GM10248 (cell line): ENCODE measurements around the gene HIP1R.
"Not testable (repeated sequence)": the region's sequence is repeated elsewhere in the genome, so short reads cannot be mapped to it uniquely, and the experiment has no call there.

ENCODE experiments used
- CTCF ChIA-PET: fragments of 300-600 bp; sonication (Branson Sonifier 250); formaldehyde crosslinking; extraction: SDS; loops from one replicate; lab custom pipeline; 2021; ENCODE audit warnings: antibody characterized with exemption; lab: Yijun Ruan, JAX
- POLR2A ChIA-PET: fragments of 350-650 bp; sonication (Branson Sonifier 250); formaldehyde crosslinking; extraction: SDS; loops from one replicate; lab custom pipeline; 2020; ENCODE audit warnings: antibody characterized with exemption; lab: Yijun Ruan, JAX
- DNase-seq: peaks from one replicate; pipeline ENCODE4 v3.0.0; 2012; ENCODE audit errors: extremely low spot score
- CTCF ChIP-seq: IDR thresholded peaks from 2 replicates; pipeline ENCODE4 v1.5.1; 2012; ENCODE audit warnings: mild to moderate bottlenecking, low read depth; ENCODE audit errors: extremely low read depth, missing control alignments, control extremely low read depth

HIP1R gene

GRCh38 chr12:122902854-122903692 is 67.8 kb downstream of the HIP1R start:
- CTCF ChIA-PET, result interaction anchor here (0.9 to 1.4 kb wide), 2 partner anchors 18 to 42 kb away, joined by 3 to 5 read pairs; no protein-coding TSS in a partner anchor
- DNase-seq, result no peak
- TF ChIP-seq CTCF, result no peak
- POLR2A ChIA-PET, result interaction anchor here (0.7 kb wide), 1 partner anchor 14 kb away, joined by 3 read pairs; no protein-coding TSS in a partner anchor

GRCh38 chr12:122903693-122904034 is 68.4 kb downstream of the HIP1R start:
- ChIA-PET CTCF (interaction anchor here (0.9 to 1.4 kb wide), 3 partner anchors 18 to 43 kb away, joined by 3 to 5 read pairs (median 3); no protein-coding TSS in a partner anchor), POLR2A (no interaction called here)
- TF ChIP-seq CTCF, result no peak
- no peak for DNase-seq

DNA sequence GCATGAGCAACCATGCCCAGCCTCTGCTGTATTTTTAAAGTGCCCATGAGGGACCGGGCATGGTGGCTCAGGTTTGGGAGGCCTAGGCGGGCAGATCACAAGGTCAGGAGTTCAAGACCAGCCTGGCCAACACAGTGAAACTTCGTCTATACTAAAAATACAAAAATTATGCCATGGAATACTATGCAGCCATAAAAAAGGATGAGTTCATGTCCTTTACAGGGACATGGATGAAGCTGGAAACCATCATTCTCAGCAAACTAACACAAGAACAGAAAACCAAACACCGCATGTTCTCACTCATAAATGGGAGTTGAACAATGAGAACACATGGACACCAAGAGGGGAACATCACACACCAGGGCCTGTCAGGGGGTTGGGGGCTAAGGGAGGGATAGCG is 70.0 kb downstream of the HIP1R start:
- POLR2A ChIA-PET, DNase-seq, CTCF ChIA-PET: not testable (repeated sequence)

- no peak for DNase-seq
- POLR2A ChIA-PET, result no interaction called here
- CTCF ChIA-PET, result interaction anchor here (1.3 kb wide), 1 partner anchor 26 kb away, joined by 3 read pairs; no protein-coding TSS in a partner anchor
- TF ChIP-seq CTCF, result no peak
These were observed 73.7 kb downstream of the HIP1R start for GRCh38 chr12:122908915-122909314.

- TF ChIP-seq CTCF, result no peak
- ChIA-PET CTCF (interaction anchor here (1.3 kb wide), 1 partner anchor 27 kb away, joined by 3 read pairs; no protein-coding TSS in a partner anchor), POLR2A (no interaction called here)
- DNase-seq, result no peak
These were observed 74.4 kb downstream of the HIP1R start for GRCh38 chr12:122909442-122910288.
